Muscle layer of duodenum (tissue), 2 donors: ENCODE data around the gene DLG3.

Source experiments
- H3K27ac ChIP-seq: one replicate; pipeline ENCODE4 v1.7.0; 2013; ENCODE audit warnings: mild to moderate bottlenecking, low read length
- H3K27me3 ChIP-seq: one replicate; pipeline ENCODE4 v1.7.0; 2013; ENCODE audit warnings: low read depth, mild to moderate bottlenecking, control low read depth, low read length
- H3K36me3 ChIP-seq, 2 donors: one replicate each; pipeline ENCODE4 v1.7.0; 2013; ENCODE audit warnings: low read length in 2 of 2, control low read depth in 1 of 2, mild to moderate bottlenecking in 1 of 2; ENCODE audit not compliant: insufficient read depth in 2 of 2, control insufficient read depth in 1 of 2
- H3K4me1 ChIP-seq, 2 donors: one replicate each; pipeline ENCODE4 v1.7.0; 2013; ENCODE audit warnings: low read length in 2 of 2, mild to moderate bottlenecking in 2 of 2, control low read depth in 1 of 2, moderate library complexity in 1 of 2; ENCODE audit not compliant: insufficient read depth in 2 of 2, control insufficient read depth in 1 of 2
- H3K4me3 ChIP-seq, 2 donors: one replicate each; pipeline ENCODE4 v1.7.0; 2013; ENCODE audit warnings: low read length in 2 of 2, low read depth in 1 of 2, mild to moderate bottlenecking in 1 of 2
- H3K9me3 ChIP-seq, 2 donors: one replicate each; pipeline ENCODE4 v1.7.0; 2013; ENCODE audit warnings: low read length in 2 of 2, control low read depth in 1 of 2, mild to moderate bottlenecking in 1 of 2; ENCODE audit not compliant: control insufficient read depth in 1 of 2
- donor health status: healthy.

The DLG3 gene

DNA sequence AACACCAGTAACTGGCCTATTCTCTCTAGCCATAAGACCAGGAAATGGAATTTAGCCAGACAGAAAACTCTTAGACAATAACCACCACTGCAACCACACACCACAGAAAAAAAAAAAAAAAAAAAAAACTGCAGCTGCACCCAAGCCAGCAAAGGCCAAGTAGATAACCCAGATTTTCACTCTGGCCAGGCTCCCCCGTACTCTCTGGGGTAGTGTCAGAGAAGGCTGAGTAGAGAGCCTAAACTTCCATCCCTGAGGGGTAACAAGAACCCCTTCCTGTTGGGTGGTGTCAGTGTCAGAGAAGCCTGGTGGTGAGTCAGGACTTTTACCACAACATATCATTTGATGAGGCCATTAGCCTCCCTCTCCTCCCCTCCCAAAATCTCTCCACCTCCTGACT, 5.6 kb upstream of the DLG3 start:
- peaks cover 0 to 4% of the 10 kb centered on the region in 2 donors for H3K4me1 ChIP-seq
- H3K4me3 ChIP-seq: no peak overlapping the region
- H3K27ac ChIP-seq: no peak overlapping the region
- no peaks in the 10 kb centered on the region for H3K36me3 ChIP-seq
- no peaks in the 10 kb centered on the region for H3K9me3 ChIP-seq
- H3K27me3 ChIP-seq: peaks cover 2% of the 10 kb centered on the region

- no peak overlapping the region for H3K4me3 ChIP-seq
- H3K36me3 ChIP-seq: no peaks in the 10 kb centered on the region
- H3K27me3 ChIP-seq: peaks cover 4% of the 10 kb centered on the region
- H3K4me1 ChIP-seq: peaks cover 0 to 4% of the 10 kb centered on the region in 2 donors
- H3K27ac ChIP-seq: no peak overlapping the region
- no peaks in the 10 kb centered on the region for H3K9me3 ChIP-seq
These were observed 2.4 kb upstream of the DLG3 start for GRCh38 chrX:70442224-70442623.

- Histone ChIP-seq H3K4me3 (peak overlapping the region in 1 of 2 donors; percentile 38), H3K27ac (no peak overlapping the region)
These were observed 466 bp downstream of the DLG3 start for GRCh38 chrX:70444946-70445656.

DNA sequence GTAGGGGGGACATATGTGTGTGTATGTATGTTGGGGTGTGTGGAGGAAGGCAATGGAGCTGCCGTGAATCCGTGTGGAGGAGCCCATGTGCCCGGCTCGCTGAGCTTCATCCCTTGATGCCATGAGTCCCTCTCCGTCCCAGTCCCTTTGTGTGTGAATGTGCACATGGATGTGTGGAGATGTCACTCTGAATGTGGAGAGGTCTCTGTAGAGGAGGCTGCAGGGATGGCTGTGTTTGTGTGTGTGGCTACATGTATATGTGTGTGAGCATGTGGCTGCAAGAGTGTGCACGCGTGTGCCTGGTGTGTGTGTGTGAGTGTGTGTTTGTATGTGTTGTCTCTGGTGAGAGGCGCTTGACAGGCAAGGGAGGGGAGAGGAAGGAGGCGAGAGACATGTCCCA, 1.3 kb downstream of the DLG3 start:
- Histone ChIP-seq H3K4me1 (peaks cover 0 to 4% of the 10 kb centered on the region in 2 donors), H3K27me3 (peaks cover 4% of the 10 kb centered on the region), H3K4me3 (no peak overlapping the region), H3K27ac (no peak overlapping the region), H3K36me3 (no peaks in the 10 kb centered on the region), H3K9me3 (no peaks in the 10 kb centered on the region)

More at GRCh38 chrX:70444946-70445656, 466 bp downstream of the DLG3 start:
- H3K9me3 ChIP-seq: no peaks in the 10 kb centered on the region
- peaks cover 0 to 4% of the 10 kb centered on the region in 2 donors for H3K4me1 ChIP-seq
- peaks cover 4% of the 10 kb centered on the region for H3K27me3 ChIP-seq
- no peaks in the 10 kb centered on the region for H3K36me3 ChIP-seq

- Histone ChIP-seq H3K27ac (no peak overlapping the region), H3K4me3 (no peak overlapping the region), H3K9me3 (no peaks in the 10 kb centered on the region), H3K4me1 (peaks cover 0 to 4% of the 10 kb centered on the region in 2 donors), H3K36me3 (no peaks in the 10 kb centered on the region), H3K27me3 (peaks cover 4% of the 10 kb centered on the region)
These were observed 2.0 kb downstream of the DLG3 start for GRCh38 chrX:70446380-70447350.

DNA sequence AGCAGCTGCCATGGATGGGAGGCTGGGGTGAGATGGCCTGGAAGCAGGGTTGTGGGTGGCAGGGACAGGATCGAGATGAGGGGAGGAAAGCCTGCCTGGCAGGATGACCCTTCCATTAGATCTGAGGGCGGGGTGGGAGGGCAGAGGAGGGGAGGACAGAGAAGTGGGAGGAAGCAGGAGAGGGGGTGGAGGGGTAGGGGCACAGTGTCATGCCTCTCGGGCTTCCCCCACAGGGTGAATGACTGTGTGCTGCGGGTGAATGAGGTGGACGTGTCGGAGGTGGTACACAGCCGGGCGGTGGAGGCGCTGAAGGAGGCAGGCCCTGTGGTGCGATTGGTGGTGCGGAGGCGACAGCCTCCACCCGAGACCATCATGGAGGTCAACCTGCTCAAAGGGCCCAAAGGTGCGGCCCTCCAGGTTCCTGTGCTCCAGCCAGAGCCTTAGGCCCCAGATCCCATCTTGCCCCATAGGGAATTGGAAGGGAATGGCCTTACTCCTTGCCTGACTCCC, 4.9 kb downstream of the DLG3 start:
- H3K27me3 ChIP-seq: no peaks in the 10 kb centered on the region
- H3K4me1 ChIP-seq: peaks cover 0 to 10% of the 10 kb centered on the region in 2 donors
- H3K9me3 ChIP-seq: no peaks in the 10 kb centered on the region
- H3K4me3 ChIP-seq: no peak overlapping the region
- H3K36me3 ChIP-seq: no peaks in the 10 kb centered on the region
- no peak overlapping the region for H3K27ac ChIP-seq

DNA sequence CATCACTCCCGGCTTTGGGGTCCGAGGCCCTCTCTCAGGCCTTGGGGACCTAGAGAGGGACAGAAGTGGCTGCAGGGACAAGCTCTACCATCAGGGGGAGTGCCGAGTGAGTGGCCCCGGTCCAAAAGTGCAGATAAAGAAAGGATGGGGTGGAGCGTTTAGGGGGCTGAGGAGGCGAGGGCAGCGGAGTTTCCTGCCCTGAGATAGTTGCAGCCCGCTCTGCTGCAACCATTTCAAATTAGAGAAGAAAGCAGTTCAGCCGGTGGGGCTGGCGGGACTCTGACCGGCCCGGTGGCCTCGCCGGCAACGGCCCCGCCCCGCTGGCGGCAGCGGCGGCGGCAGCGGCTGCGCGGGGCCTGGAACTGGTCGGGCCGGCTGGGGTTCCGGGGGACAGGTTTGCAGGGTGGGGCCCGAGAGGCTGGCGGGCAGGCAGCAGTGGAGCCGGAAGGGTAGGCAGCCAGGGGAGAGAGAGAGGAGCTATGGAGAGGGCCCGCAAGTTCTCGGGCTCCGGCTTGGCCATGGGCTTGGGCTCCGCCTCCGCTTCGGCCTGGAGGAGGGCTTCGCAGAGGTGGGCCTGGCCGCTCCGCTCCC, 7.6 kb downstream of the DLG3 start:
- Histone ChIP-seq H3K36me3 (no peaks in the 10 kb centered on the region), H3K27ac (no peak overlapping the region), H3K4me1 (peaks cover 0 to 6% of the 10 kb centered on the region in 2 donors), H3K27me3 (no peaks in the 10 kb centered on the region), H3K4me3 (peak overlapping the region; percentile 50 to 67), H3K9me3 (no peaks in the 10 kb centered on the region)

- no peaks in the 10 kb centered on the region for H3K9me3 ChIP-seq
- peak overlapping the region; percentile 50 to 67 for H3K4me3 ChIP-seq
- peaks cover 0 to 6% of the 10 kb centered on the region in 2 donors for H3K4me1 ChIP-seq
- H3K27ac ChIP-seq: no peak overlapping the region
- H3K27me3 ChIP-seq: no peaks in the 10 kb centered on the region
- H3K36me3 ChIP-seq: no peaks in the 10 kb centered on the region
These were observed 8.5 kb downstream of the DLG3 start for GRCh38 chrX:70453024-70453618.

GRCh38 chrX:70454441-70455365, 10.1 kb downstream of the DLG3 start:
- Histone ChIP-seq H3K4me1 (peaks cover 0 to 6% of the 10 kb centered on the region in 2 donors), H3K27ac (peak overlapping the region; percentile 72), H3K27me3 (no peaks in the 10 kb centered on the region), H3K9me3 (no peaks in the 10 kb centered on the region), H3K4me3 (peak overlapping the region; percentile 62 to 68), H3K36me3 (no peaks in the 10 kb centered on the region)
